ENCODE results near the gene DLGAP1.

GRCh38 chr18:3579701-3580100 lies 875.4 kb downstream of the DLGAP1 start:
- TF ChIP-seq POLR2A (IDR thresholded peaks at IDR 0.05) = no peak
- no peak for TF ChIP-seq CTCF (IDR thresholded peaks at IDR 0.05)
- TF ChIP-seq POLR2AphosphoS5 (IDR thresholded peaks at IDR 0.05) = no peak

All from breast epithelium (tissue), 3 donors.